ENCODE results near the gene ZMYND19.
A peak's percentile ranks its signal among the peaks of the same experiment; 100 is the strongest.
"Not testable (repeated sequence)": the region's sequence is repeated elsewhere in the genome, so short reads cannot be mapped to it uniquely, and the experiment has no call there.

Gene ZMYND19

DNA sequence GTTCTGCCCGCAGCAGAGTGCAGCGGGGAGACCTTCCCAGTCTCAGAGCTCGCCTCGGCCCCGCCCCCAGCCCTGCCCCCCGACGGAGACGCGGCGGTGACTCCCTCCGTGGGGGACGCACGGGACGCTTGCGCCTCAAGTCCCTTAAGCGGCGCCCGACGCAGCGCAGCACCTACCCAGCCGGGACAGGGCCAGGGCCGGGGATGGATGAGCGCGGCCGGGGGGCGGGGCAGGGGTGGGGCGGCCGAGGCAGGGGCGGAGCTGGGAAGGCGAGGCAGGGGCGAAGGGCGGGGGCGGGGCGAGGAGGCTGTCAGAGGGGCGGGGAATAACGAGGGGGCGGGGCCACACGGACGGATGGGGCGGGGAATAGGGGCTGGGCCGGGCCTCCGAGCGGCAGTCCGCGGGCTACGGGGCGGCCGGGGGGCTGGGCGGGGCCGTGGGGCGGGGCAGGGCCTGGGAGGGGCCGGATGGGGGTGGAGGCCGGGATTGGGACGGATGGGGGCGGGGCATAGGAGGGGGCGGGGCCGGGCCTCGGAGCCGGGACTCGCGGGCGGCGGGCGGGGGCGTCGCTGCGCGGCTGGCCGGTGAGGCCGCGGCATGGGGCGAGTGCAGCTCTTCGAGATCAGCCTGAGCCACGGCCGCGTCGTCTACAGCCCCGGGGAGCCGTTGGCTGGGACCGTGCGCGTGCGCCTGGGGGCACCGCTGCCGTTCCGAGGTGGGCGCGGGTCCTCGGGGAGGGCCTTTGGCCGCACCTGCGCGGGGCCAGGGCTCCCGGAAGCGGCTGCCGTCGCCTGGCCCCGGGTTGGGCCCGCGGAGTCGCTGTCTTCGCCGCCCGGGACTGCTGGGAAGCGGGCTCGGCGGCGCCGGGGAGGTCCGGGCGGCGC, 15.1 kb upstream of the ZMYND19 start, which contains the start of gene ARRDC1:
ARRDC1 (plus strand) TSS at position 566 of the 884 bp plus-strand sequence; CDS start at position 598, 32 bp downstream.
- Histone ChIP-seq H3K4me1 (ENCODE audit: control insufficient read depth in 1 of 2, insufficient read depth in 1 of 2, low read depth in 1 of 2, low read length in 1 of 2) (peaks cover 50 to 62% of the 10 kb centered on the region in 2 experiments), H3K27ac (peak within 1 kb of the TSS; percentile 94), H3K27me3 (no peaks in the 10 kb centered on the region), H3K36me3 (peaks cover 6% of the 10 kb centered on the region), H3K9me3 (no peaks in the 10 kb centered on the region), H3K4me3 (ENCODE audit: low read depth in 1 of 2, low read length in 1 of 2) (peak within 1 kb of the TSS; percentile 76 to 89)
- TF ChIP-seq, protein P1, sequence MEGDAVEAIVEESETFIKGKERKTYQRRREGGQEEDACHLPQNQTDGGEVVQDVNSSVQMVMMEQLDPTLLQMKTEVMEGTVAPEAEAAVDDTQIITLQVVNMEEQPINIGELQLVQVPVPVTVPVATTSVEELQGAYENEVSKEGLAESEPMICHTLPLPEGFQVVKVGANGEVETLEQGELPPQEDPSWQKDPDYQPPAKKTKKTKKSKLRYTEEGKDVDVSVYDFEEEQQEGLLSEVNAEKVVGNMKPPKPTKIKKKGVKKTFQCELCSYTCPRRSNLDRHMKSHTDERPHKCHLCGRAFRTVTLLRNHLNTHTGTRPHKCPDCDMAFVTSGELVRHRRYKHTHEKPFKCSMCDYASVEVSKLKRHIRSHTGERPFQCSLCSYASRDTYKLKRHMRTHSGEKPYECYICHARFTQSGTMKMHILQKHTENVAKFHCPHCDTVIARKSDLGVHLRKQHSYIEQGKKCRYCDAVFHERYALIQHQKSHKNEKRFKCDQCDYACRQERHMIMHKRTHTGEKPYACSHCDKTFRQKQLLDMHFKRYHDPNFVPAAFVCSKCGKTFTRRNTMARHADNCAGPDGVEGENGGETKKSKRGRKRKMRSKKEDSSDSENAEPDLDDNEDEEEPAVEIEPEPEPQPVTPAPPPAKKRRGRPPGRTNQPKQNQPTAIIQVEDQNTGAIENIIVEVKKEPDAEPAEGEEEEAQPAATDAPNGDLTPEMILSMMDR (IDR thresholded peaks at IDR 0.05), result no peak

GRCh38 chr9:137604345-137605086, 14.2 kb upstream of the ZMYND19 start:
- no peaks in the 10 kb centered on the region for H3K9me3 ChIP-seq
- peak overlapping the region; percentile 38 to 75 for H3K4me3 ChIP-seq (ENCODE audit: low read depth in 1 of 2, low read length in 1 of 2)
- no peaks in the 10 kb centered on the region for H3K27me3 ChIP-seq
- H3K36me3 ChIP-seq, result no peaks in the 10 kb centered on the region
- peaks cover 47 to 55% of the 10 kb centered on the region in 2 experiments for H3K4me1 ChIP-seq (ENCODE audit: control insufficient read depth in 1 of 2, insufficient read depth in 1 of 2, low read depth in 1 of 2, low read length in 1 of 2)
- TF ChIP-seq, protein P1 (IDR thresholded peaks at IDR 0.05), result no peak
- H3K27ac ChIP-seq, result peak overlapping the region; percentile 94

- H3K4me1 ChIP-seq (ENCODE audit: control insufficient read depth in 1 of 2, insufficient read depth in 1 of 2, low read depth in 1 of 2, low read length in 1 of 2), result peaks cover 41 to 49% of the 10 kb centered on the region in 2 experiments
- peak overlapping the region; percentile 6 for H3K27ac ChIP-seq
- no peaks in the 10 kb centered on the region for H3K27me3 ChIP-seq
- H3K4me3 ChIP-seq (ENCODE audit: low read depth in 1 of 2, low read length in 1 of 2), result no peak overlapping the region
- no peaks in the 10 kb centered on the region for H3K36me3 ChIP-seq
- H3K9me3 ChIP-seq, result no peaks in the 10 kb centered on the region
- TF ChIP-seq, protein P1 (IDR thresholded peaks at IDR 0.05), result no peak
Observed at GRCh38 chr9:137603879-137604278, 13.6 kb upstream of the ZMYND19 start.

- Histone ChIP-seq H3K4me1 (ENCODE audit: control insufficient read depth in 1 of 2, insufficient read depth in 1 of 2, low read depth in 1 of 2, low read length in 1 of 2) (peaks cover 29 to 37% of the 10 kb centered on the region in 2 experiments), H3K4me3 (ENCODE audit: low read depth in 1 of 2, low read length in 1 of 2) (no peak overlapping the region), H3K27ac (peak overlapping the region; percentile 59), H3K36me3 (no peaks in the 10 kb centered on the region), H3K27me3 (no peaks in the 10 kb centered on the region), H3K9me3 (no peaks in the 10 kb centered on the region)
- TF ChIP-seq, protein P1 (IDR thresholded peaks at IDR 0.05), result peak; percentile 43
Observed at GRCh38 chr9:137602661-137603060, 12.3 kb upstream of the ZMYND19 start.

DNA sequence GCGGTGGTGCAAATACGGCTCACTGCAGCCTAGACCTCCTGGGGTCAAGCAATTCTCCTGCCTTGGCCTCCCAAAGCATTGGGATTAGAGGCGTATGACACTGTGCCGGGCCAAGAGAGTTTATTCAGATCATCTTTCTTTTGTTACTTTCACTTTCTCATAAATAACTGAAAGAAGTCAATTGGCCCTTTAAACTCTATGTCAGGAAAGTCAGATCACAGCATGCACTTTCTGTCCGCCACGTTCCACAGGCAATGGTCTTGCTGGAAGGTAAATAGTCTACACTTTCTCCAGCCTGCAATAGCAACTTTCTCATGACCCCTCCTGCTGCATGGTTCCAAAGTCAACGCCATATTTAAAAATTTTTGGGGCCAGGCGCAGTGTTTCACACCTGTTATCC, 8.6 kb upstream of the ZMYND19 start:
- H3K27me3 ChIP-seq, result no peaks in the 10 kb centered on the region
- H3K4me3 ChIP-seq (ENCODE audit: low read depth in 1 of 2, low read length in 1 of 2), result no peak overlapping the region
- TF ChIP-seq, protein P1 (IDR thresholded peaks at IDR 0.05), result no peak
- no peaks in the 10 kb centered on the region for H3K36me3 ChIP-seq
- no peaks in the 10 kb centered on the region for H3K9me3 ChIP-seq
- H3K4me1 ChIP-seq (ENCODE audit: control insufficient read depth in 1 of 2, insufficient read depth in 1 of 2, low read depth in 1 of 2, low read length in 1 of 2), result peaks cover 12 to 13% of the 10 kb centered on the region in 2 experiments
- no peak overlapping the region for H3K27ac ChIP-seq

- not testable (repeated sequence) for H3K9me3 ChIP-seq; H3K36me3 ChIP-seq; H3K27me3 ChIP-seq; H3K27ac ChIP-seq; H3K4me3 ChIP-seq (ENCODE audit: low read depth in 1 of 2, low read length in 1 of 2)
- peaks cover 12 to 14% of the 10 kb centered on the region in 2 experiments for H3K4me1 ChIP-seq (ENCODE audit: control insufficient read depth in 1 of 2, insufficient read depth in 1 of 2, low read depth in 1 of 2, low read length in 1 of 2)
Observed at GRCh38 chr9:137596577-137596976, 6.3 kb upstream of the ZMYND19 start.
